ENCODE measurements around the gene PLCH2. TPM values are rescaled to one million over a fixed set of nuclear protein-coding genes. Genes with fewer than 3 reads are reported as not detected.

Gene PLCH2
- total RNA-seq: 1.8 TPM

GRCh38 chr1:2476061-2476999, at the start of gene PLCH2:
Gene PLCH2, plus strand, starts transcription at chr1:2476289. Its CDS starts 300 bp downstream, at chr1:2476589.

DNA sequence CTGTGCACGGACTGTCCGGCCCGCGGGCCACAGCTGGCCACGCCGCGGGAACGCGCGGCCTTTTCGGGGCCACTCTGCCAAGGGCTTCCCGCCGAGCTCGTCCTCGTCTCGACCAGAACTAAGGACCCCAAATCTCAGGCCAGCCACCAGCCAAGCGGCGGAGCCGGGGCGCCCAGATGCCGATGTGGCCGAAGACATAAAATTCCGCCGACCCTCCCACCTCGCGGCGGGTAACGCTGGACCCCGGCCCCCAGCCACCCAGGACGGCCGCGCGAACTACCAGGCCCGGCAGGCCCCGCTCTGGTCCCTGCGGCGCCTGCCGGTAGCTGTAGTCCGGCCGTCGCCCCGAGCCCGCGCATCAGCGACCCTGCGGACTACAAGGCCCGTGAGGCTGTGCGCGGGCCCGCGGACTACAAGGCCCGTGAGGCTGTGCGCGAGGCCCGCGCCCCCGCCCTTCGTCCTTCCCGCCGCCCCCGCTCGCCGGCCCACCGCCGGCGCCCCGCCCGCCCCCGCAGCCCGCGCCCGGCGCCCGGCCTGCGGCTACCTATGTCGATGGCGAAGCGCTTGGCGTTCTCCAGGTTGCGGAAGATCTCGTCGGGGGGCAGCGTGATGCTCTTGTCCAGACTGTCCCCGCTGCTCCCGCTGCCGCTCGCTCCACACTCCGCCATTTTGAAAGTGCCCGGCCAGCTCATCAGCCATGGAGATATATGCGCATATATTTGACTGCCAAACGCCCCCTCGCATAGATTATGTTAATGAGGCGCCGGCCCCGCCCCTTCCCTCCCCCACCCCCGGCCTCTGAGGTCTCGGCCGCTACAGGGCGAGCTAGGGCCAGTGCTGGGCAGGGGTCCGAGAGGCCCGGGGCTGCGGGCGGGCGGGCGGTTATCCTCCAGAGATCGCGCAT, 50.1 kb downstream of the PLCH2 start, which contains the start of gene PANK4:
PANK4 (minus strand) TSS at position 677 of the 904 bp plus-strand sequence; CDS start at position 668, 9 bp downstream.

DNA sequence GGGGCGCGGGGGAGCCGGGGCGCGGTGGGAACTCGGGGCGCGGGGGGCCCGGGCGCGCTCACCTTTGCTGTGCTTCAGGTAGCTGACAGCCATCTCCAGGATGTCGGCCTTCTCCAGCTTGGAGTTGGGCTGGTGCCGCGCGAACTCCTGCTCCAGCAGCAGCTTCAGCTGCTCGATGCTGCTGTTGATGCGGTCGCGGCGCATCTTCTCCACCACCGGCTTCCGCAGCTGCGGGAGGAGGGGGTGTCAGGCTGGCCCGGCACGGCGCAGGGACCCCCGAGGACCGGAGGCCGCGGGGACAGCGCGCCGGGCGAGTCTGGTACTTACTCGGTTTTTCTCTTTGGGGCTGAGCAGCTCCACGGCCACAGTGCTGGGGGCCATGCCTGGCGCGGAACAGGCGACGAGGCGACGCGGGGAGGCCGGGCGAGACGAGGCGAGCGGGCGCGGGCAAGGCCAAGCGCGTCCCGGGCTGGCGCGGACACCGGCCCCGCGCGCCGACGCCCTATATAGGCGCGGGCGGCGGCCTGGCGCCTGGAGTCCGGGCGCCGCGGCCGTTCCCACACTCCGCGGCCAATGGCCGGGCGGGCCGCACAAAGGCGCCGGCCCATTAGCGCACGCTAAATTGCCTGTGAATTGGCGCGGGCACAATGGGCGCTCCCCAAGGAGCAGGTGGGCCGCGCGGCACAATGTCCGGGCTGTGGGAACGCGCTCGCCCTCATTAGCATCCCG, 53.9 kb downstream of the PLCH2 start, which contains the start of gene HES5:
HES5 (minus strand) TSS at position 480 of the 729 bp plus-strand sequence; CDS start at position 381, 99 bp downstream.

Other genes starting within 250 kb of the PLCH2 start
- 67.6 TPM for gene SKI, start 248.0 kb upstream of the PLCH2 start, total RNA-seq
- 20.8 TPM for gene MORN1, start 84.7 kb upstream of the PLCH2 start, total RNA-seq
- 57.5 TPM for gene RER1, start 84.4 kb upstream of the PLCH2 start, total RNA-seq
- gene PEX10, start 63.7 kb upstream of the PLCH2 start, total RNA-seq: 31.8 TPM
- 35.6 TPM for gene PANK4, start 50.3 kb downstream of the PLCH2 start, total RNA-seq
- 4.1 TPM for gene HES5, start 54.0 kb downstream of the PLCH2 start, total RNA-seq
- 45.6 TPM for gene TNFRSF14, start 80.1 kb downstream of the PLCH2 start, total RNA-seq
- gene PRXL2B, start 110.5 kb downstream of the PLCH2 start, total RNA-seq: 26.3 TPM
- gene MMEL1, start 156.7 kb downstream of the PLCH2 start, total RNA-seq: 6.8 TPM